Hepatocyte (in vitro differentiated cells): ENCODE measurements around the gene SNX9.

Source experiments
- EZH2 ChIP-seq: fragments of 200-600 bp; sonication (generic); IDR thresholded peaks from 2 replicates; pipeline ENCODE4 v1.6.1; 2016; ENCODE audit warnings: antibody characterized with exemption, mild to moderate bottlenecking, borderline replicate concordance
- TF ChIP-seq, protein P1 (sequence below): fragments of 200-600 bp; sonication (generic); IDR thresholded peaks from 2 replicates; pipeline ENCODE4 v1.5.1; 2016; ENCODE audit warnings: antibody characterized with exemption, mild to moderate bottlenecking; ENCODE audit not compliant: poor library complexity

DNA sequence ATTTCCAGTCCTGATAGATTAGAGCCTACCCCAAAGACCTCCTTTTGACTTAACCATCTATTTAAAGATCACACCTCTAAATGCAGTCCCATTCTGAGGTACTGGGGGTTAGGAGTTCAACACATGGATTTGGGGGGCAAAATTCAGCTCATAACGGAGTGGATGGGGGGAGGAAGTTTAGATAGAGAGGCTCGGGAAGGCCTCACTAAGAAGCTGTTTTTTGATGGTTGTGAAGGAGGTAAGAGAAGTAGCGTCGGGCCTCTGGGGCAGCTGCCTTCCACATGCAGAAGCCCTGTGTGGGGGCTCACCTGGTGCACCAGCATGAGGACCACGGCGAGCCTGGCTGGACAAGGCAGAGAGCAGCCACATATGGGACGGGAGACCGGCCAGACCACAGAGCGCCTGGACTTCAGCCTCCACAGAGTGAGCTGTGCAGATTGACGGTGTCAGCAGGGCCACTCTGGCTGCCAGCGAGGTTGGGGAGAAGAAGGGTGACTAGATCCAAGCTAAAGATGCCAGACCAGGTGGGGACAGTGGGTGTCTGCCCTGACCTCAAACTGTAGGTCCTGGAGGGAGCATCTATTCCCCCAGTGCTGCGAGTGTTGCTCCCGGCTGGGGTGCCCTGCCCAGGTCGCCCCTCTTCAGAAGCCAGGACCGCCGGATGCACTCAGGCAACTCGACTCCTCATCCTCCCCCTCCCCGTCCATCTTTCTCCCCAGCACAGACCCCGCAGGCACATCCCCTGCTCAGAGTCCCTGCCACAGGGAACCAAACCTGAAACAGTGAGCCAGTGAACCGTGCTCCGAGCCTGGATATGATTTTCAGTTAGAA, 153.5 kb downstream of the SNX9 start:
- TF ChIP-seq, protein P1, sequence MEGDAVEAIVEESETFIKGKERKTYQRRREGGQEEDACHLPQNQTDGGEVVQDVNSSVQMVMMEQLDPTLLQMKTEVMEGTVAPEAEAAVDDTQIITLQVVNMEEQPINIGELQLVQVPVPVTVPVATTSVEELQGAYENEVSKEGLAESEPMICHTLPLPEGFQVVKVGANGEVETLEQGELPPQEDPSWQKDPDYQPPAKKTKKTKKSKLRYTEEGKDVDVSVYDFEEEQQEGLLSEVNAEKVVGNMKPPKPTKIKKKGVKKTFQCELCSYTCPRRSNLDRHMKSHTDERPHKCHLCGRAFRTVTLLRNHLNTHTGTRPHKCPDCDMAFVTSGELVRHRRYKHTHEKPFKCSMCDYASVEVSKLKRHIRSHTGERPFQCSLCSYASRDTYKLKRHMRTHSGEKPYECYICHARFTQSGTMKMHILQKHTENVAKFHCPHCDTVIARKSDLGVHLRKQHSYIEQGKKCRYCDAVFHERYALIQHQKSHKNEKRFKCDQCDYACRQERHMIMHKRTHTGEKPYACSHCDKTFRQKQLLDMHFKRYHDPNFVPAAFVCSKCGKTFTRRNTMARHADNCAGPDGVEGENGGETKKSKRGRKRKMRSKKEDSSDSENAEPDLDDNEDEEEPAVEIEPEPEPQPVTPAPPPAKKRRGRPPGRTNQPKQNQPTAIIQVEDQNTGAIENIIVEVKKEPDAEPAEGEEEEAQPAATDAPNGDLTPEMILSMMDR, result no peak
- TF ChIP-seq EZH2, result no peak
